Panc1 (cell line): ENCODE data around the gene CFAP58.

Source experiments
- CTCF ChIP-seq: fragments of 450-650 bp; IDR thresholded peaks from 2 replicates; pipeline ENCODE4 v1.5.1; 2017; ENCODE audit warnings: mild to moderate bottlenecking
- POLR2AphosphoS5 ChIP-seq: IDR thresholded peaks from 2 replicates; pipeline ENCODE4 v1.6.1; 2012; ENCODE audit warnings: mild to moderate bottlenecking, low read depth, low read length, moderate library complexity
- REST ChIP-seq, 2 experiments: IDR thresholded peaks; 2 replicates each; pipeline ENCODE4 v1.6.1; 2011 to 2012; ENCODE audit warnings: low read depth in 2 of 2, control low read depth in 1 of 2, low read length in 1 of 2, mild to moderate bottlenecking in 1 of 2, moderate library complexity in 1 of 2; ENCODE audit not compliant: insufficient read depth in 1 of 2
- SIN3A ChIP-seq: IDR thresholded peaks from 2 replicates; pipeline ENCODE4 v1.6.1; 2012; ENCODE audit warnings: low read depth, mild to moderate bottlenecking, low read length, moderate library complexity, borderline replicate concordance; ENCODE audit not compliant: insufficient read depth
- TCF7L2 ChIP-seq: IDR thresholded peaks from 2 replicates; pipeline ENCODE4 v1.6.1; 2011; ENCODE audit warnings: mild to moderate bottlenecking, low read depth, low read length, inconsistent platforms

- TF ChIP-seq CTCF (no peak), POLR2AphosphoS5 (no peak), REST (IDR thresholded peaks at IDR 0.05; ENCODE audit: insufficient read depth in 1 of 2, low read depth in 2 of 2, low read length in 1 of 2) (no peak), SIN3A (no peak), TCF7L2 (no peak)
Measured at GRCh38 chr10:104417637-104418292, 64.1 kb downstream of the CFAP58 start.
